ENCODE measurements around the gene FOXJ3.

- no peak for TF ChIP-seq CTCF (IDR thresholded peaks at IDR 0.05)
- TF ChIP-seq POLR2A (IDR thresholded peaks at IDR 0.05), result no peak
These were observed 113.6 kb downstream of the FOXJ3 start for GRCh38 chr1:42221456-42221855.
